Neural cell (in vitro differentiated cells): ENCODE measurements around the gene SDK1. TPM values are rescaled to one million over a fixed set of nuclear protein-coding genes. Genes with fewer than 3 reads are reported as not detected.

Experiments used
- H2AFZ ChIP-seq: fragments of 200-600, 300-800 bp; sonication (generic), shearing (Covaris generic); 2 replicates; pipeline ENCODE4 v1.6.0; 2014; ENCODE audit warnings: low read depth, mild to moderate bottlenecking, antibody characterized with exemption, low read length, moderate library complexity
- H3F3A ChIP-seq: fragments of 200-600 bp; shearing (Covaris generic); 2 replicates; pipeline ENCODE4 v1.6.1; 2016; ENCODE audit warnings: mild to moderate bottlenecking, moderate library complexity, mixed read lengths, antibody characterized with exemption, low read length; ENCODE audit not compliant: insufficient read depth, poor library complexity, severe bottlenecking
- H3K27ac ChIP-seq: fragments of 200-600, 300-800 bp; sonication (generic), shearing (Covaris generic); 2 replicates; pipeline ENCODE4 v1.5.1; 2014; ENCODE audit warnings: mild to moderate bottlenecking, low read length, moderate library complexity
- H3K27me3 ChIP-seq: fragments of 300-800, 200-600 bp; sonication (generic), shearing (Covaris generic); 2 replicates; pipeline ENCODE4 v1.6.0; 2014; ENCODE audit warnings: mild to moderate bottlenecking, low read depth, low read length, moderate library complexity; ENCODE audit not compliant: insufficient read depth
- H3K36me3 ChIP-seq: fragments of 300-800, 200-600 bp; sonication (generic), shearing (Covaris generic); 2 replicates; pipeline ENCODE4 v1.5.1; 2014; ENCODE audit warnings: mild to moderate bottlenecking, antibody characterized with exemption, low read length, moderate library complexity; ENCODE audit not compliant: insufficient read depth
- H3K4me2 ChIP-seq: fragments of 300-800, 200-600 bp; sonication (generic), shearing (Covaris generic); 2 replicates; pipeline ENCODE4 v1.6.0; 2014; ENCODE audit warnings: mild to moderate bottlenecking, low read length
- H3K4me3 ChIP-seq: fragments of 300-800, 200-600 bp; sonication (generic), shearing (Covaris generic); 2 replicates; pipeline ENCODE4 v1.5.1; 2014; ENCODE audit warnings: mild to moderate bottlenecking, low read length, moderate library complexity
- H3K79me2 ChIP-seq: fragments of 200-600 bp; shearing (Covaris generic); replicated peaks from 2 replicates; pipeline ENCODE4 v1.6.0; 2014; ENCODE audit warnings: mild to moderate bottlenecking, low read length, moderate library complexity; ENCODE audit not compliant: insufficient read depth
- H3K9ac ChIP-seq: fragments of 300-800, 200-600 bp; sonication (generic), shearing (Covaris generic); 2 replicates; pipeline ENCODE4 v1.6.1; 2016; ENCODE audit warnings: mild to moderate bottlenecking, low read length, mixed read lengths
- H3K9me2 ChIP-seq: fragments of 200-600 bp; shearing (Covaris generic); 2 replicates; pipeline ENCODE4 v1.6.1; 2016; ENCODE audit warnings: mild to moderate bottlenecking, low read length, mixed read lengths; ENCODE audit not compliant: insufficient read depth
- H3K9me3 ChIP-seq: fragments of 200-600, 300-800 bp; sonication (generic), shearing (Covaris generic); 2 replicates; pipeline ENCODE4 v1.6.1; 2016; ENCODE audit warnings: mild to moderate bottlenecking, mixed run types, low read length, moderate library complexity, mixed read lengths
- H4K20me1 ChIP-seq: fragments of 200-600 bp; shearing (Covaris generic); 2 replicates; pipeline ENCODE4 v1.6.1; 2016; ENCODE audit warnings: mild to moderate bottlenecking, mixed run types; ENCODE audit not compliant: insufficient read depth
- EP300 ChIP-seq: fragments of 450-650 bp; conservative IDR thresholded peaks from 2 replicates; pipeline ENCODE4 v1.6.1; 2014; ENCODE audit warnings: antibody characterized with exemption, mild to moderate bottlenecking, moderate library complexity; ENCODE audit not compliant: poor library complexity, severe bottlenecking
- EZH2 ChIP-seq: fragments of 200-600, 300-800 bp; shearing (Covaris generic), sonication (generic); IDR thresholded peaks from 2 replicates; pipeline ENCODE4 v1.6.1; 2014; ENCODE audit warnings: antibody characterized with exemption, low read length, borderline replicate concordance, mild to moderate bottlenecking; ENCODE audit not compliant: insufficient read depth, poor library complexity, severe bottlenecking
- MXI1 ChIP-seq: fragments of 450-650 bp; conservative IDR thresholded peaks from 2 replicates; pipeline ENCODE4 v1.6.1; 2014; ENCODE audit warnings: antibody characterized with exemption, mild to moderate bottlenecking; ENCODE audit not compliant: poor library complexity, severe bottlenecking
- POLR2AphosphoS5 ChIP-seq: IDR thresholded peaks from 2 replicates; pipeline ENCODE4 v1.6.1; 2012
- RAD21 ChIP-seq: fragments of 450-650 bp; conservative IDR thresholded peaks from 2 replicates; pipeline ENCODE4 v1.6.1; 2014; ENCODE audit warnings: antibody characterized with exemption, mild to moderate bottlenecking, moderate library complexity
- SMC3 ChIP-seq: fragments of 450-650 bp; conservative IDR thresholded peaks from 2 replicates; pipeline ENCODE4 v1.6.1; 2014; ENCODE audit warnings: antibody characterized with exemption, mild to moderate bottlenecking, moderate library complexity; ENCODE audit not compliant: poor library complexity
- TAF1 ChIP-seq: IDR thresholded peaks from 2 replicates; pipeline ENCODE4 v1.6.1; 2012; ENCODE audit warnings: low read depth
- polyA plus RNA-seq: library from polyadenylated mRNA; depleted of rRNA; stranded (reverse); fragments of >200 nt; gene quantifications from 2 replicates; pipeline ENCODE4 v1.2.3, GENCODE V29; 2014
- TF ChIP-seq, protein P1 (sequence below): fragments of 450-650 bp; IDR thresholded peaks from 2 replicates; pipeline ENCODE4 v1.5.1; 2014; ENCODE audit warnings: antibody characterized with exemption, mild to moderate bottlenecking, moderate library complexity; ENCODE audit not compliant: poor library complexity, severe bottlenecking
- TF ChIP-seq, protein P2 (sequence below): IDR thresholded peaks from 2 replicates; pipeline ENCODE4 v1.6.1; 2012; ENCODE audit warnings: borderline replicate concordance

SDK1 gene
- polyA plus RNA-seq, 1 donor from 2014 or later: 2.7 TPM

DNA sequence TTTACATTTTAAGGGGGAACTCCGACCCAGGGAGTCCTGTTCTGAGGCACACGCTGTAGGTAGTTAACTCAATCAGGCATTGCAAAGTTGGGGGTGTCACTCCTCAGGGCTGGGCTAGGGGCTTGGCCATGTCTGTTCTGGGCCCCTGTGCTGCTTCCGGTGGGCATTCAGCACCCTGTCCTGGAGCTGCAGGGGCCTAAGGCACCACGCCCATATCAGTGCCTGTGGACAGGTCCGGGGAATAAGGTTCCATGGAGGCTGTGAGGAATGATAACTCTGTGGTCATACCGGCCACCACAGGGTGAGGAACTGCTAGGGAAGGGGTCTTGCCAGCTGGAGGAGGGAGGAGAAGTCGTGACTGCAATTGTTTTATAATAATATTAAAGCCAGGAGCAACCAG is 842.0 kb downstream of the SDK1 start:
- Histone ChIP-seq H3K4me2 (no peak overlapping the region), H3K27ac (no peak overlapping the region), H3K9me3 (no peaks in the 10 kb centered on the region), H3K27me3 (no peaks in the 10 kb centered on the region), H3K4me3 (no peak overlapping the region), H2AFZ (no peak overlapping the region), H3F3A (no peaks in the 10 kb centered on the region), H3K79me2 (no peaks in the 10 kb centered on the region), H3K9me2 (no peaks in the 10 kb centered on the region), H4K20me1 (no peaks in the 10 kb centered on the region), H3K36me3 (no peaks in the 10 kb centered on the region), H3K9ac (no peak overlapping the region)
- TF ChIP-seq EP300 (no peak), EZH2 (no peak), RAD21 (no peak), SMC3 (no peak), POLR2AphosphoS5 (no peak), MXI1 (no peak), TAF1 (no peak)
- TF ChIP-seq, protein P1, sequence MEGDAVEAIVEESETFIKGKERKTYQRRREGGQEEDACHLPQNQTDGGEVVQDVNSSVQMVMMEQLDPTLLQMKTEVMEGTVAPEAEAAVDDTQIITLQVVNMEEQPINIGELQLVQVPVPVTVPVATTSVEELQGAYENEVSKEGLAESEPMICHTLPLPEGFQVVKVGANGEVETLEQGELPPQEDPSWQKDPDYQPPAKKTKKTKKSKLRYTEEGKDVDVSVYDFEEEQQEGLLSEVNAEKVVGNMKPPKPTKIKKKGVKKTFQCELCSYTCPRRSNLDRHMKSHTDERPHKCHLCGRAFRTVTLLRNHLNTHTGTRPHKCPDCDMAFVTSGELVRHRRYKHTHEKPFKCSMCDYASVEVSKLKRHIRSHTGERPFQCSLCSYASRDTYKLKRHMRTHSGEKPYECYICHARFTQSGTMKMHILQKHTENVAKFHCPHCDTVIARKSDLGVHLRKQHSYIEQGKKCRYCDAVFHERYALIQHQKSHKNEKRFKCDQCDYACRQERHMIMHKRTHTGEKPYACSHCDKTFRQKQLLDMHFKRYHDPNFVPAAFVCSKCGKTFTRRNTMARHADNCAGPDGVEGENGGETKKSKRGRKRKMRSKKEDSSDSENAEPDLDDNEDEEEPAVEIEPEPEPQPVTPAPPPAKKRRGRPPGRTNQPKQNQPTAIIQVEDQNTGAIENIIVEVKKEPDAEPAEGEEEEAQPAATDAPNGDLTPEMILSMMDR: no peak
- TF ChIP-seq, protein P2, sequence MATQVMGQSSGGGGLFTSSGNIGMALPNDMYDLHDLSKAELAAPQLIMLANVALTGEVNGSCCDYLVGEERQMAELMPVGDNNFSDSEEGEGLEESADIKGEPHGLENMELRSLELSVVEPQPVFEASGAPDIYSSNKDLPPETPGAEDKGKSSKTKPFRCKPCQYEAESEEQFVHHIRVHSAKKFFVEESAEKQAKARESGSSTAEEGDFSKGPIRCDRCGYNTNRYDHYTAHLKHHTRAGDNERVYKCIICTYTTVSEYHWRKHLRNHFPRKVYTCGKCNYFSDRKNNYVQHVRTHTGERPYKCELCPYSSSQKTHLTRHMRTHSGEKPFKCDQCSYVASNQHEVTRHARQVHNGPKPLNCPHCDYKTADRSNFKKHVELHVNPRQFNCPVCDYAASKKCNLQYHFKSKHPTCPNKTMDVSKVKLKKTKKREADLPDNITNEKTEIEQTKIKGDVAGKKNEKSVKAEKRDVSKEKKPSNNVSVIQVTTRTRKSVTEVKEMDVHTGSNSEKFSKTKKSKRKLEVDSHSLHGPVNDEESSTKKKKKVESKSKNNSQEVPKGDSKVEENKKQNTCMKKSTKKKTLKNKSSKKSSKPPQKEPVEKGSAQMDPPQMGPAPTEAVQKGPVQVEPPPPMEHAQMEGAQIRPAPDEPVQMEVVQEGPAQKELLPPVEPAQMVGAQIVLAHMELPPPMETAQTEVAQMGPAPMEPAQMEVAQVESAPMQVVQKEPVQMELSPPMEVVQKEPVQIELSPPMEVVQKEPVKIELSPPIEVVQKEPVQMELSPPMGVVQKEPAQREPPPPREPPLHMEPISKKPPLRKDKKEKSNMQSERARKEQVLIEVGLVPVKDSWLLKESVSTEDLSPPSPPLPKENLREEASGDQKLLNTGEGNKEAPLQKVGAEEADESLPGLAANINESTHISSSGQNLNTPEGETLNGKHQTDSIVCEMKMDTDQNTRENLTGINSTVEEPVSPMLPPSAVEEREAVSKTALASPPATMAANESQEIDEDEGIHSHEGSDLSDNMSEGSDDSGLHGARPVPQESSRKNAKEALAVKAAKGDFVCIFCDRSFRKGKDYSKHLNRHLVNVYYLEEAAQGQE: no peak

DNA sequence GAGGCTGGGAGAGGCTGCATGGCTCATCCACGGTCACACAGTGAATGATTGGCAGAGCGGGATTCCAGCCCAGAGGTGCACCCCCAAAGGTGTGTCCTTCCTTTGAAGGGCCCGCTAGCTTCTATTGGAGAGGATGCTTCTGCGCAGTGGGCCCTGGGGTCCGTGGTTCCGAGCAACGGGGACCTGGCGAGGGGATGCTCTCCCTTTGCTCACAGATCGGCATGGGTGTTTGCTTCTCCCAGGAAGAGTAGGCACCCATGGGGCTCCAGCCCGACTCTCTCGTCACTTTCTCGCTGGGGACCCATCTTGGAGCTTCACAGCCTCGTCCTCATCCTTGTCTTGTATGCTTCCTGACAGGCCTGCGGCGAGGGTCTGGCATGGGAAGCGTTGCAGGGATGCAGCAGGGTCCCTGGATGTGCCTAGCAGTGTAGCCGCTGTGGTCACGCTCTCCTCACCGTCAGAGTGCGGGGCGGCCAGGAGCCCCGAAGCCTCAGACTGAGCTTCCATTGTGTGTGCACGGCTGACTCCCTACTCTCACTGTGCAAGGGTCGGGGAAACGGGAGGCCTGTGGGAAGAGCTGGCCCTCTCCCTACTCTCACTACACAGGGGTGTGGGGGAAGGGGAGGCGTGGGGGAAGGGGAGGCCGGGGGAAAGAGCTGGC is 842.6 kb downstream of the SDK1 start:
- Histone ChIP-seq H3K9me3 (no peaks in the 10 kb centered on the region), H2AFZ (no peak overlapping the region), H3K4me3 (no peak overlapping the region), H3K27me3 (no peaks in the 10 kb centered on the region), H3F3A (no peaks in the 10 kb centered on the region), H3K79me2 (no peaks in the 10 kb centered on the region), H3K9ac (no peak overlapping the region), H3K27ac (no peak overlapping the region), H3K36me3 (no peaks in the 10 kb centered on the region), H4K20me1 (no peaks in the 10 kb centered on the region), H3K4me2 (no peak overlapping the region), H3K9me2 (no peaks in the 10 kb centered on the region)
- no peak for TF ChIP-seq POLR2AphosphoS5
- no peak for TF ChIP-seq EZH2
- no peak for TF ChIP-seq EP300
- TF ChIP-seq RAD21: no peak
- TF ChIP-seq TAF1: no peak
- no peak for TF ChIP-seq MXI1
- TF ChIP-seq, protein P1: no peak
